A673 (cell line): ENCODE results near the gene SBSN. TPM values are rescaled to one million over a fixed set of nuclear protein-coding genes. Genes with fewer than 3 reads are reported as not detected.

ENCODE experiments used
- BruUV-seq: library from RNA; stranded (reverse); fragments of 400-500 nt; replicated peaks from 2 replicates; lab custom pipeline; 2021; lab: Mats Ljungman, UMichigan
- CTCF ChIA-PET: fragments of 300-600 bp; sonication (Branson Sonifier 250); formaldehyde crosslinking; loops from one replicate; lab custom pipeline; 2022; ENCODE audit warnings: antibody characterized with exemption; lab: Charles Lee
- POLR2A ChIA-PET: fragments of 300-600 bp; sonication (Branson Sonifier 250); formaldehyde crosslinking; loops from one replicate; lab custom pipeline; 2022; ENCODE audit warnings: antibody characterized with exemption; ENCODE audit not compliant: low non-redundant PET; lab: Charles Lee
- DNase-seq: peaks from one replicate; pipeline ENCODE4 v3.0.0-alpha.2; 2015; ENCODE audit warnings: low spot score
- H3K27ac ChIP-seq: fragments of 200-600 bp; sonication (generic); 2 replicates; pipeline ENCODE4 v1.5.1; 2016; ENCODE audit warnings: mixed run types, low read depth, mild to moderate bottlenecking, mixed read lengths, antibody characterized with exemption, low read length; ENCODE audit not compliant: poor library complexity, severe bottlenecking
- H3K27me3 ChIP-seq: fragments of 200-600 bp; sonication (generic); replicated peaks from 2 replicates; pipeline ENCODE4 v1.6.1; 2017; ENCODE audit warnings: mixed run types, low read depth, mild to moderate bottlenecking, mixed read lengths, antibody characterized with exemption, low read length; ENCODE audit not compliant: insufficient read depth, poor library complexity
- H3K36me3 ChIP-seq: fragments of 200-600 bp; sonication (generic); 2 replicates; pipeline ENCODE4 v1.6.1; 2016; ENCODE audit warnings: mixed run types, mild to moderate bottlenecking, mixed read lengths, antibody characterized with exemption, low read length; ENCODE audit not compliant: insufficient read depth, poor library complexity, severe bottlenecking
- H3K4me1 ChIP-seq: fragments of 200-600 bp; sonication (generic); 2 replicates; pipeline ENCODE4 v1.6.1; 2017; ENCODE audit warnings: mixed run types, mild to moderate bottlenecking, mixed read lengths, antibody characterized with exemption, low read length; ENCODE audit not compliant: insufficient read depth, poor library complexity, severe bottlenecking
- H3K4me3 ChIP-seq: fragments of 200-600 bp; sonication (generic); 2 replicates; pipeline ENCODE4 v1.5.1; 2016; ENCODE audit warnings: low read depth, mixed run types, mild to moderate bottlenecking, mixed read lengths, low read length; ENCODE audit not compliant: poor library complexity, severe bottlenecking
- H3K9me3 ChIP-seq: fragments of 200-600 bp; sonication (generic); 2 replicates; pipeline ENCODE4 v1.6.1; 2016; ENCODE audit warnings: mixed run types, low read depth, mild to moderate bottlenecking, mixed read lengths, antibody characterized with exemption, low read length; ENCODE audit not compliant: poor library complexity, severe bottlenecking
- EZH2 ChIP-seq: fragments of 200-600 bp; sonication (generic); IDR thresholded peaks from 2 replicates; pipeline ENCODE4 v1.6.1; 2017; ENCODE audit warnings: borderline replicate concordance, low read depth, mild to moderate bottlenecking, mixed read lengths, antibody characterized with exemption, low read length; ENCODE audit not compliant: poor library complexity, severe bottlenecking
- intact Hi-C: fragments of 100-400 bp; cut with micrococcal nuclease; formaldehyde crosslinking; loops from one replicate; pipeline ENCODE4 v1.10.0; 2022; ENCODE audit not compliant: unreplicated experiment
- total RNA-seq: library from RNA; stranded (reverse); gene quantifications from 2 replicates; pipeline ENCODE4 v1.2.3, GENCODE V29; 2021
- TF ChIP-seq, protein P1 (sequence below): fragments of 300-800, 200-600 bp; sonication (generic); conservative IDR thresholded peaks from 2 replicates; pipeline ENCODE4 v1.5.1; 2017; ENCODE audit warnings: low read depth, mild to moderate bottlenecking, antibody characterized with exemption, low read length, moderate library complexity, mixed read lengths

The SBSN gene
- total RNA-seq, 1 experiment from 2014 or later = not detected

DNA sequence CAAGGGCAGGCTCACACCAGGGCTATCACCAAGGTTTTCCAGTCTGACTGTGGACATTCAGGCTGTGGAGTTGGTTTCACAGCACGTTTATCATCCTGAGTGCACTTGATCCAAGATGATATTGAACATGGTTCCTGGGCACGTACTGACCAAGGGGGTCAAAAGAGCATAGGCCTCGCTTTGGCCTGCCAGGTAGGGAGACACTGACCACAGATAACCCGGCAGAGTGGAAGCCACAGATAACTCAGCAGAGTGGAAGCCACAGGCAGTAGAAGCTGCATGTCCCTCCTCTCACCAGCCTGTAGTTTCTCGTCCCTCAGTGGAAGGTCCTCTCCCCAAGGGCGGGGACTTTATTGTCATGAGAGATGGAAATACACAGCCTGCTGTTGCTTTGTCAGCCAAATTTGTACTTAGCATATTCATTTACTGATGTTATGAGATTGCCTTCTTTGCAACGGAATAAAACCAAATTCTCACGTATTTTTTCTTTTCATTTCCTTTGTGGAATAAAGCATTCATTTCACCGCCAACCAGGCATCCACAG lies 29.1 kb downstream of the SBSN start:
- Histone ChIP-seq H3K27ac (no peak overlapping the region), H3K36me3 (no peaks in the 10 kb centered on the region), H3K4me1 (no peaks in the 10 kb centered on the region), H3K4me3 (no peak overlapping the region), H3K9me3 (no peaks in the 10 kb centered on the region), H3K27me3 (peaks cover 11% of the 10 kb centered on the region)
- no peak for DNase-seq
- intact Hi-C loops = no loop called here
- no TSS peak for BruUV-seq
- ChIA-PET CTCF (no interaction called here), POLR2A (no interaction called here)
- no peak for TF ChIP-seq EZH2
- TF ChIP-seq, protein P1, sequence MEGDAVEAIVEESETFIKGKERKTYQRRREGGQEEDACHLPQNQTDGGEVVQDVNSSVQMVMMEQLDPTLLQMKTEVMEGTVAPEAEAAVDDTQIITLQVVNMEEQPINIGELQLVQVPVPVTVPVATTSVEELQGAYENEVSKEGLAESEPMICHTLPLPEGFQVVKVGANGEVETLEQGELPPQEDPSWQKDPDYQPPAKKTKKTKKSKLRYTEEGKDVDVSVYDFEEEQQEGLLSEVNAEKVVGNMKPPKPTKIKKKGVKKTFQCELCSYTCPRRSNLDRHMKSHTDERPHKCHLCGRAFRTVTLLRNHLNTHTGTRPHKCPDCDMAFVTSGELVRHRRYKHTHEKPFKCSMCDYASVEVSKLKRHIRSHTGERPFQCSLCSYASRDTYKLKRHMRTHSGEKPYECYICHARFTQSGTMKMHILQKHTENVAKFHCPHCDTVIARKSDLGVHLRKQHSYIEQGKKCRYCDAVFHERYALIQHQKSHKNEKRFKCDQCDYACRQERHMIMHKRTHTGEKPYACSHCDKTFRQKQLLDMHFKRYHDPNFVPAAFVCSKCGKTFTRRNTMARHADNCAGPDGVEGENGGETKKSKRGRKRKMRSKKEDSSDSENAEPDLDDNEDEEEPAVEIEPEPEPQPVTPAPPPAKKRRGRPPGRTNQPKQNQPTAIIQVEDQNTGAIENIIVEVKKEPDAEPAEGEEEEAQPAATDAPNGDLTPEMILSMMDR = no peak

DNA sequence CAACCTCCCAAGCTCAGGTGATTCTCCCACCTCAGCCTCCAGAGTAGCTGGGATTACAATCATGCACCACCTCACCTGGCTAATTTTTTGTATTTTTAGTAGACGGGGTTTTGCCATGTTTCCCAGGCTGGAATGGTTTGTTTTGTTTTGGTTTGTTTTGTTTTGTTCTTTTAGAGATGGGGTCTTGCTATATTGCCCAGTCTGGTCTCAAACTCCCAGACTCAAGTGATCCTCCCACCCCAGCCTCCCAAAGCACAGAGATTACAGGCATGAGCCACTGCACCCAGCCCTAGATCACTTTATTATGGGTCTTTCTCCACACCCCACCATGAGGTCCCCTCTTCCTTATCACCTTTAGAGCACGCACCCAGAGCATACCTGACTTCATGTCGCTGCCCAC lies 29.9 kb downstream of the SBSN start:
- H3K4me3 ChIP-seq = no peak overlapping the region
- H3K36me3 ChIP-seq = no peaks in the 10 kb centered on the region
- H3K4me1 ChIP-seq = no peaks in the 10 kb centered on the region
- H3K27ac ChIP-seq = no peak overlapping the region
- DNase-seq = no peak
- POLR2A ChIA-PET = no interaction called here
- intact Hi-C loops = no loop called here
- BruUV-seq = no TSS peak
- CTCF ChIA-PET = no interaction called here
- no peaks in the 10 kb centered on the region for H3K9me3 ChIP-seq
- H3K27me3 ChIP-seq = peaks cover 10% of the 10 kb centered on the region
- no peak for TF ChIP-seq EZH2
- TF ChIP-seq, protein P1 = no peak

DNA sequence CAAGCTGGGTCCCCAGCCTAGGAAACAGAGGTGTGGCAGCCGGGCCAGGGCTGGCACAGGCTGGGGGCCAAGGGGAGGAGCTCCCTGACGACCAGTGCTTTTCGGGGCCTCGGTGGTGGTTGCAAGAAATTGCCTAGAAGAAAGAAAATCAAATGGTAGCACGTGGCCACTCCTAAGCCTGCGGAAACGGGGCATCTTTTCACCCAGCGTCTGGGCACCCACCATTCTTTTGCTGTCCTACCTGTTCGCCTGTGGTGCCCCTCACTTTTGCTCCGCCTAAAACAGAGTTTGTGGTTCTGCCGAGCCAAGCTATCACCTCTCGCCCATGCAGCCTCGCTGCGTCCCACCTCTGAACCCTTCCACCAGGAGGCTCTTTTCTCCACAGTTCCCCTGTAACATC lies 30.7 kb downstream of the SBSN start:
- H3K27me3 ChIP-seq = peaks cover 8% of the 10 kb centered on the region
- no peak overlapping the region for H3K4me3 ChIP-seq
- TF ChIP-seq, protein P1 = no peak
- no peak for TF ChIP-seq EZH2
- ChIA-PET POLR2A (no interaction called here), CTCF (interaction anchor here (0.7 kb wide), 1 partner anchor 682 kb away, joined by 7 read pairs; no protein-coding TSS in a partner anchor)
- no peak overlapping the region for H3K27ac ChIP-seq
- H3K9me3 ChIP-seq = no peaks in the 10 kb centered on the region
- H3K4me1 ChIP-seq = no peaks in the 10 kb centered on the region
- DNase-seq = no peak
- BruUV-seq = no TSS peak
- intact Hi-C loops = no loop called here
- H3K36me3 ChIP-seq = no peaks in the 10 kb centered on the region
